Measurements from ENCODE around the gene OAF. TPM values are rescaled to one million over a fixed set of nuclear protein-coding genes. Genes with fewer than 3 reads are reported as not detected.

The OAF gene
- total and polyA plus RNA-seq, 2 of the 8 experiments (the other 6 are each of a cell fraction or from before 2014, with no cell fraction given) = 1.3 to 1.5 TPM

DNA sequence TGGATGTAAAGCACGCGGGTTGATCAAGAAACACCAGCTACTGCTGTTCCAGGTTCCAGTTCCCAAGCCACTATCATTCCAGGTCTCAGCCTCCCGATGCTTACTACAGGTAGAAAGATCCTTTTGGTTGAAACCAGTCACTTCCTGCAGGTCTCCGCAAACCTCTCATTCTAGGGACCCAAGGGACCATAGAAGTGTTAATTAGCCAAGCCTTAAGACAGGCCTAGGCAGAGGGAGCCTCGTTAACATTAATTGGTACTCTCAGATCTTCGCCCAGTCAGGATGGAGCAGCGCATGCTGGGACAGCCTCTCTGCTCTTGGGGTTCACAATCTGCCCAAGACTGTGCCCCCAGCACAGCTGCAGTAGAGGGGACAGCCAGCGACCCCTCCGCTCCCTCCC is 11.2 kb upstream of the OAF start:
- Histone ChIP-seq H2AK5ac (ENCODE audit: low read depth, low read length) (no peak overlapping the region), H3K36me3 (ENCODE audit: control insufficient read depth in 2 of 4, insufficient read depth in 4 of 4, low read length in 3 of 4) (no peaks in the 10 kb centered on the region), H3K9me3 (ENCODE audit: insufficient read depth in 2 of 2, low read depth in 1 of 2, low read length in 1 of 2) (no peaks in the 10 kb centered on the region), H3K4ac (replicated peaks; ENCODE audit: insufficient read length, low read depth, low read length) (no peak overlapping the region), H3K4me2 (ENCODE audit: insufficient read depth in 1 of 2, low read depth in 2 of 2, low read length in 2 of 2) (no peak overlapping the region; a peak in 1 of 4 replicates), H3K56ac (replicated peaks; ENCODE audit: insufficient read length, low read depth, low read length) (no peak overlapping the region), H3K23ac (ENCODE audit: insufficient read length) (no peak overlapping the region), H4K8ac (ENCODE audit: extremely low read depth, insufficient read depth, low read length) (no peak overlapping the region), H2BK15ac (ENCODE audit: low read length) (no peak overlapping the region), H2BK5ac (ENCODE audit: low read depth, low read length) (no peak overlapping the region), H3K18ac (ENCODE audit: extremely low read depth, low read length) (0 out of 2 replicates have a peak overlapping the region, but pooled peaks have one; percentile 60), H3K79me2 (ENCODE audit: control insufficient read depth in 1 of 2, insufficient read depth in 2 of 2, low read length in 2 of 2) (no peaks in the 10 kb centered on the region), H3K4me3 (ENCODE audit: extremely low read depth in 1 of 4, insufficient read depth in 2 of 4, low read depth in 3 of 4, low read length in 4 of 4) (no peak overlapping the region), H4K20me1 (replicated peaks in 1 of 2; ENCODE audit: control insufficient read depth in 1 of 2, insufficient read depth in 2 of 2, low read length in 2 of 2) (no peaks in the 10 kb centered on the region), H2BK12ac (ENCODE audit: low read depth, low read length) (0 out of 2 replicates have a peak overlapping the region, but pooled peaks have one; percentile 52), H3K4me1 (replicated peaks in 1 of 4; ENCODE audit: control insufficient read depth in 3 of 4, insufficient read depth in 4 of 4, low read length in 3 of 4) (peaks cover 4 to 28% (median 18%) of the 10 kb centered on the region in 4 experiments), H4K5ac (ENCODE audit: insufficient read length, low read depth, low read length) (no peak overlapping the region), H3K79me1 (ENCODE audit: low read depth, low read length) (no peaks in the 10 kb centered on the region), H3K27me3 (replicated peaks in 1 of 4; ENCODE audit: control insufficient read depth in 3 of 4, extremely low read depth in 1 of 4, insufficient read depth in 3 of 4, low read length in 3 of 4) (peaks cover 3 to 43% (median 42%) of the 10 kb centered on the region in 4 experiments), H2BK120ac (replicated peaks; ENCODE audit: low read depth, low read length) (no peak overlapping the region), H2AFZ (ENCODE audit: low read length) (no peak overlapping the region), H2BK20ac (ENCODE audit: low read length) (no peak overlapping the region), H3K14ac (ENCODE audit: insufficient read length) (no peak overlapping the region), H3K23me2 (ENCODE audit: low read depth, low read length) (no peaks in the 10 kb centered on the region), H3K9ac (replicated peaks in 1 of 4; ENCODE audit: extremely low read depth in 1 of 4, low read depth in 3 of 4, low read length in 3 of 4) (no peak overlapping the region), H4K91ac (replicated peaks; ENCODE audit: insufficient read length, low read length) (no peak overlapping the region), H3K27ac (ENCODE audit: low read depth, low read length) (no peak overlapping the region)
- POLR2A ChIA-PET (ENCODE audit: partially characterized antibody) = no interaction called here
- DNase-seq (ENCODE audit: low read depth in 1 of 2, low spot score in 2 of 2) (no peak), FAIRE-seq (no peak)
- TF ChIP-seq CHD1 (IDR thresholded peaks at IDR 0.05; ENCODE audit: low read depth, low read length) (no peak), SUZ12 (IDR thresholded peaks at IDR 0.05; ENCODE audit: low read length) (peak; percentile 36; the same call in 1 of the 2 replicates), CTBP2 (IDR thresholded peaks at IDR 0.05; ENCODE audit: borderline replicate concordance, insufficient read depth, insufficient read length, low read length) (no peak), SIX5 (IDR thresholded peaks at IDR 0.05; ENCODE audit: low read depth, low read length) (no peak), ZNF274 (IDR thresholded peaks at IDR 0.05; ENCODE audit: borderline replicate concordance, extremely low read depth, low read length) (no peak), BRCA1 (IDR thresholded peaks at IDR 0.05; ENCODE audit: low read depth, low read length) (no peak), GTF2F1 (IDR thresholded peaks at IDR 0.05; ENCODE audit: borderline replicate concordance, low read depth, low read length) (no peak), EZH2 (IDR thresholded peaks at IDR 0.05; ENCODE audit: low read depth, low read length, severe bottlenecking) (peak; percentile 23)
- TF ChIP-seq, protein P1, sequence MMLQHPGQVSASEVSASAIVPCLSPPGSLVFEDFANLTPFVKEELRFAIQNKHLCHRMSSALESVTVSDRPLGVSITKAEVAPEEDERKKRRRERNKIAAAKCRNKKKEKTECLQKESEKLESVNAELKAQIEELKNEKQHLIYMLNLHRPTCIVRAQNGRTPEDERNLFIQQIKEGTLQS (IDR thresholded peaks at IDR 0.05; ENCODE audit: insufficient read depth, low read depth, low read length) = no peak
- 42% methylated on average over 9 of the region's 9 CpGs; no CpG with 5 or more reads in 1 of the 2 experiments for whole genome bisulfite sequencing, 2 experiments (ENCODE audit: extremely low coverage in 1 of 2, insufficient coverage in 1 of 2, insufficient read length in 1 of 2, insufficient replicate concordance in 2 of 2, low coverage in 1 of 2, low lambda C conversion rate in 2 of 2, missing lambda C conversion rate in 1 of 2)
- CTCF ChIA-PET (ENCODE audit: partially characterized antibody) = interaction anchor here (0.9 to 17.5 kb wide), 4 partner anchors 13 to 100 kb away, joined by 4 to 237 read pairs (median 8); no protein-coding TSS in a partner anchor

Data from H1 (cell line).